ENCODE measurements around the gene C18orf63. TPM values are rescaled to one million over a fixed set of nuclear protein-coding genes. Genes with fewer than 3 reads are reported as not detected.

The C18orf63 gene
- polyA plus RNA-seq, 3 donors, result 0.20 to 0.64 (median 0.45) TPM

DNA sequence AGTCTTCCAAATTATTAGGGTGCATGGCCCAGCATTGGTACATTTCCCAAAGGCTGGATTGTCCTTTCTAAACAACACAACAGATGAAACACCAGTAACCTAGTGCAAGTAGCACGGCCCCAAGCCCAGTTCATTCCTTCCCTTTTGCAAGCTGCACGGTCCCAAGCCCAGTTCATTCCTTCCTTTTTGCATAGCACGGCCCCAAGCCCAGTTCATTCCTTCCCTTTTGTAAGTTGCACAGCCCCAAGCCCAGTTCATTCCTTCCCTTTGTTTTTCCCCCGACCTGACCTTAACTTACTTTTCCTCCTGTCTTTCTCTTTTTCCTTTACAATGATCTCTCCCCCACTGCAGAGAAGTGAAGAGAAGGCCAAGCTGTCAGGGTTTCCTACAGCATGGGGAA, 60.9 kb downstream of the C18orf63 start:
- no peak for DNase-seq

DNA sequence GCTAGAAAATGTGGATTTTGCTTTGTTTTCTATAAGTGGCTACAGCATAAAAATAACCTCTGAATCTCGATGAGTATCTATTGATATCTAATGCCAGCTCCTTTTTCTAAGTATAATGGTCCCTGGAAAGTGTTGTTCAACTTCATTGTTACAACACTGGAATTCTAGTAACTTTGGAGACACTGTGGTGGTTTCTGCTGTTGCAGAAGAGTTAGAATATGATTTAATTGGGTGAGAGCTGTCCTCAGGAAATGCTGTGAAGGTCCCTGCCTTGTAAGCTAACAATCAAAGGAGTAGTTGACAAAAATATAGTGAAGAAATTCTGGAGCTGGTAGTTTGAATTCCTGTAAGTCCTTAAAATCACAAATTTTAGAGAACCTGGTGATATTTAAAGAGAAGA, 62.1 kb downstream of the C18orf63 start:
- DNase-seq, result no peak

DNA sequence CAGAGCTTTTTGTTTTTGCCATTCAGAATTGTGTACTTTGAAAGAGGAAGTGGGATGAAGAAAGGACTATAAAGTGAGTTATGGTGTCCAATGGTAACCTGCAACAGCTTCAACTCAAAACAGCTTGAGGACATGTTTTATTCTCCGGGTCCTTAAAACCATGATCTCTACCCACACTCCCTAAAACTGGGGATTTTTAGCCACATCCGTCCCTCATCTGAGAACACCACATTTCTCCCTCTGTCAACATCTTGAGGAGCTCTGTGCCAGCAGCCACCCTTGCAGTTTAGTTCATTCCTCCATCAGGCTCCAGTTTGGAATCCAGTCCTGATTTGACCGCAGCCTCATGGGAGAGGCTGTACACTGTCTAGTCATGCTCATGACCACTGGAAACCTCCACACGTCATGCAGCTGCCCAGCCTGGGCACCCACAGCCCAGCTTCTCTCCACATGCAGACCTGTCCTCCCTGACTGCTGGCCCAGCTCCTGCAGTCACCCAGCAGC, 62.6 kb downstream of the C18orf63 start:
- no peak for DNase-seq

DNA sequence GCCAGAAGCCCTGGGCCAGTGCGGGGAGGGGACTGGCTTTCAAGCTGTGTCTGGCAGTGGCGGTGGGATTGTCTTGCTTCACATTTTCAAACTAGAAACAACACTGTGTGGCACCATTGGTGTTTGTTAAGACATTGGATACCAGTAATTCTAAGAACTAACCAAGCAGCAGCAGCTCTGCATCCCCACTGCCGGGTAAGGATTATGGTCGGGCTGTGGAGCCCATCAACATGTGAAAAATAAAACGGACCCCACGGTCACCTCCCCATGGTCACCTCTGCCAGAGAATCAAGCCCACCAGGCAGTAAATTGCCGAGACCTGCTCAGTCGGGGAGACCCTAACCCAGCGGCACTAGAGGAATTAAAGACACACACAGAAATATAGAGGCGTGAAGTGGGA, 65.3 kb downstream of the C18orf63 start:
- DNase-seq, result no peak

DNA sequence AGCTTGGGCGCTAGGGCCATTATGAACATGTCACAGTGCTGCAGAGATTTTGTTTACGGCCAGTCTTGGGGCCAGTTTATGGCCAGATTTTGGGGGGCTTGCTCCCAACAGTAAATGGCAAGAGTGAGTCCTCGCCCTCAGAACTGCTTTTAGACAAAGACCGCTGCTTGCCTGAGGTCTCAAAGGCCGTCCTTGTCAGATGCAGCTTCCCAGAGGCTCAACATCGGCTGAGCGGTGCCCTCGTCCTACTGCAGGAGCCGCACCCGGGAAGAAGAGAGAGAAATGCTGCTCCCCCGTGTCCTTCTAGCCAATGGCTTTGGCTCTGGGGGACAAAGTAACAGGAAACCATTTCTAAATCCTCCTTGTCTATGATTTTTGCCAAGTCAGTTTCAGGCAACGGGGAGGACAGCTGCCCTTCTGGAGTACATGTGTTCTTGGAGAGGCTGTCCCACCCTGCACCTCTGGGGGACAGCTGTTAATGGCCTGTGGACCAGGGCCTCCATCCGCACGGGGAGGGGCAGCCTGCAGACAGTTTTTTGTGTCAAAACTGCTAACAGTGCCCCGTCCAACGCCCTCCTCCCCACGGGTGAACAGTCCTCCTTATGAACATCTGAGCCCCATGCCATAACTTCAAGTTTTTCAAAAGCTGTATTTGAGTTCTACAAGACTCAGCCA, 66.1 kb downstream of the C18orf63 start:
- no peak for DNase-seq

DNA sequence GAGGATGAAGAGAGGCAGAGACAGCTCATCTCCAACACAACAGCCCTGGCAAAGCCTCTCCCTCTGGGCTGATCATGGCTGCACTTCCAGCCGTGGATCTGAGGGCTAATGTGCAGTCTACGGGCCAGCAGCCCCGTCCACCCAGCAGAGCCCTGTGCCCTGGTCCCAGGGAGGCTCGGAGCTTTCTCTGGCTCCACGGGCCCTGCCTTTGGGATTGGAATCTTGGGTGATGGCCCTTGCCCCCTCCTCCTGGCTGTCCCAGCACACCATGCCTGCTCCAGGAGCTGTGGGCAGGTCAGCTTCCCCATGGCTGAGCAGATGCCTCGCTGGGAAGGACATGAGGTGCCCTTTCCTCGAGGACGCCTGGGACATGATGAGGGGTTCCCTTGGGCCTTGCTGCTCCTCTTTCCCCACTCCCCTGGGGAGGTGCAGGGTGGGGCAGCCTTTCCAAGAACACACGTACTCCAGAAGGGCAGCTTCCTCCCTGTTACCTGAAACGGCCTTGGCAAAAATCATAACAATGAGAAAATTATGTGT, 66.9 kb downstream of the C18orf63 start:
- no peak for DNase-seq

DNA sequence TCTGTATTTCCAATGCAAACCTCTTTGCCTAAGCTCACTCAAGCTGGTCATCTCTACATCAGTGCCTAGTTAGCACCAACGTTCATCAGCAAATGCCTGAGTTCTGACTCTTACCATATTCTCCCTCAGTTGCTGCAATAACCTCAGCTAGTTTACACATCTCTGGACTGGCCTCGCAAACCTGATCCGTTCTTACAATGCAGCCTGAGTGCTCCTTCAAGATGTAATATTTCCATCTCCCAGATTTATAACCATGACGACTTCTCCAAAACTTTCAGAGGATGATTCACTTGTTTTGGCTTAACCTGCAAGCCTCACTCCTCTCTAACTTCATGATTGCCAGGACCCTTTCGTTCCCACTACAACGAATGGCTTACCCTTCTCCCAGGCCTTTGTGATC, 71.7 kb downstream of the C18orf63 start:
- DNase-seq, result no peak

DNA sequence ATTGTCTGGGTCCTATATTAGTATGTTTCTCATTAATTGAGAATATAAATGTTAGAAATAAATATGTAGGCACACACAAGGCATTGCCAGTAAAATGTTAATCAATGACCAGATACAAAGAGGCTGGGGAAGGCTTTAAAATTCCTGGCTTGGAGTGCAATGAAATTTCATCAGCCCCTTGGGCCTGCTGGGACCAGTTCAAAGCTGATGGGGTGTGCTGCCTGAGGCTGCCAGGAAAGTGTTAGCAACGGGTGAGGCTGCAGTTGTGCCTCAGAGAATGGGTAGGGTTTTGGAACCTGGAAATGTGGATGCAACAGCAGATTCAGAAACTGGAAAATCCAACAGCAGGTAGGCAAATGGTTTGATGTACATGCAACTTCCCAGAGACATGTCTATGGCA, 72.6 kb downstream of the C18orf63 start:
- DNase-seq, result no peak

DNA sequence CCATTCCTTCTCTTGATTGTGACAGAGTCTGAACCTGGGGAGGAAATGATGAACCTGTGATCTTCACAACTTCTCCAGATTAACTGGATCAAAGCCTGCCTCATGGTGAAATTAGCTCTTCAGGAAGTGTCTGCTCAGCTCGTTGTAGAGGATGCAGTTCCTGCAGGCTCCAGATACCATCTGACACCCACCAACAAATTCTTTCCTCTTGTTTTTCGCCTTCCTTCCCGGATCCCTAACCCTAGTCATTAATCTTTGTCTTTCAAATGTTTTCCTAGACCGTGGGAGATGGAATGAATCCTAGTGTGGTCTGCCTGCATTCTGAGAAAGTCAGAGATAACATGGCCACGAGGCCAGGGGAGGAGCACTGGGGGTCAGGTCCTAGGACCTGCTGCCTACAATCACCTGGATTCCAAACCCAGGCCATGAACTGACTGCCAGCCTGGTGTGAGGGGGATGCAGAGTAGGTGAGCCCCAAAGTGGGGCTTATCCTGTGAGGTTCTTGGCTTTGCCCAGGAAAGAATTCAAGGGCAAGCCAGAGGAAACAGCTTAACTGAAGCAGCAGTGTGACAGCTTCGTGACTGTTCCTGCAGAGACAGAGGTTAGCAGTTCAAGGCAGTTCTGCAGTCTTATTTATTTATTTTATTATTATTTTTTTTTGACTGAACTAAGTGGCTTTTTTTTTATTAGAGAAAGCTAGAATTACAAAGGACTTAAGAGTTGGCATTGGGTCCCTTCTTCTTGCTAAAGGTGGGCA, 73.7 kb downstream of the C18orf63 start:
- DNase-seq, result peak; percentile 80

DNA sequence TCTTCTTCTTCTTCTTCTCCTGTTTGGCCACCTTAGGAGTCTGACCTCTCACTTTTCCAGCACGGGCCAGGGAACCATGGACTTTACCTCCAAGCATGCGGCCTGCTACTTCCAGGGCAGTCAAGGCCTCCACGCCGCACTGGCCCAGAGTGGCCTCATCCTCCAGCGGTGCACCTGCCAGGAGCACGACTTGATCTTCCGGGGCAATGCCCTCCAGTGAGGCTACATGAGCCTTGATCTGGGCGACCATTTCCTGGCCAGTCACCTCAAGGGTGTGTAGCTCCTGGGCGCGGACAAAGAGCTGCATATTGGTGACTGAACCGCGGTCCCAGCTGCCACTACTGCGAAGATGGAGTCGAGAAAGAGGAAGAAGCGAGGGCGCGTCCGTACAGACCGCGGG, 74.4 kb downstream of the C18orf63 start:
- DNase-seq, result no peak

DNA sequence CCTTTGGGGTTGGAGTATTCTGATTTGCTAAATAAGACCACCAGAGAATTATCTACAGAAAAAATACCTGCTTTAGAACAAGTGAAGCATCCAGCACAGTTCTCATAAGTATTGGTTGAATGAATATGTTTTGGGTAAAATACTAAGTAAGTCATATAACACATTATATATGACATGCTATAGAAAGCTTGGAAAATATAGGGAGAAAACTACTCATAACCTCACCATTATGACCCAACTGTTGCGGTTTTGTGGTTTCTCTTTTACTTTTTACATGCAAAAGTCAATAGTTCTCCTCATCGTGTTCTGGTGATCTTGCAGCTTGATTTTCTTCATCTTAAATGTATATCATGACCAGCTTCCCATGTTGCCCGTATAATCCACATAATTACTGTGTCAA, 75.3 kb downstream of the C18orf63 start:
- no peak for DNase-seq

DNA sequence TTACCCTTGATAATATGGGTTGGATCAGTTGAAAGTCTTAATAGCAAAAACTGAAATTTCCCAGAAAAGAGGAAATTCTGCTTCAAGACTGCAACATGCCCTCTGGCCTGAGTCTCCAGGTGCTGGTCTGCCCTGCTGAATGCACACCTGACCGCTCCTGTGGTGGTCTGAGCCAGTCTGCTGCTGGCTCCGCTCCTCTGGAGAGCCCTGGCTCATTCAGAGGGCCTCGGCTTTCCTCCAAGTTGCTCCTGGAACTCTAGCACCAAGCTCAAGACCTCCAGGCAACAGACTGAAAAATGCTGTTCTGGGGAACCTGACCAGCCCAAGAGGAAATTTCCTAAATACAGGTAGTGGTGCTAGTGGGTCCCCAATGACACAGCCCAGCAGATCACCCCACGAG, 76.7 kb downstream of the C18orf63 start:
- no peak for DNase-seq

DNA sequence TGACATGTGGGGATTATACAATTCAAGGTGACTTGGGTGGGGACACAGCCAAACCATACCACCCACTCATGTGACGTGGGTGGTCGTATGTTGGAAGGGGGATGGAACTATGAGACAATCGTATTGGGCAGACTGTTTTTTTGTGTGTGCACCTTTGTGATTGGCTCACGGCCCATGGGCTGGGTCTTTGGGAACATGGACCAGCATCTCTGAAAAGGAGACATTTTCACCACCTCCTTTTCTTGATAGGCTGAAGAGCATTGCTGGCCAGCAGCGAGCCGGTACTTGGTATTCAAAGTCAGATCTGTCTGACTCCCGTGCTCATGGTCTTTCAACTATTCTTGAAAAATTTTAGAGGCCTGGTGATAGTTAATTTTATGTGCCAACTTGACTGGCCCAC, 79.4 kb downstream of the C18orf63 start:
- no peak for DNase-seq

DNA sequence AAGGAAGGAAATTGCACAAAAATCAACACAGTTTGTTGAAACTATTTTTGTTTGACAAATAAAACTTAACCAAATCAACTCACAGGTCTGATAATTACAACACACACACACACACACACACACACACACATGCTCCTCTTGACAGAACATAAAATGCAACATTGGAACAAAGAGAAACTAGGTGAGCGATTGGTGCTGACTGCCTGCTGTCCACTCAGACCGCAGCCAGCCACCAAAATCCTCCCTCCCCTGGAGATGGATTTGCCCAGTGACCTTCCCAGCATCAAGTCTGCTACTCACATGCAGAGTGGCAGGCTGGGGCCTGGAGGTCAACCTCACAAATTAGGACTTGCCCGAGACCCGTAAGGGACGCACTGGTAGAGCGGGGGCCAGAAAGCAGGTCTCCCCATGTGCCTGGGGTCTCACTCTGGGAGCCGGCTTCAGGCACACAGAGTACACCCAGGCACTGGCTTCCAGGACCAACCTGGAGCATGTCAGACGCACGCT, 80.1 kb downstream of the C18orf63 start:
- no peak for DNase-seq

DNA sequence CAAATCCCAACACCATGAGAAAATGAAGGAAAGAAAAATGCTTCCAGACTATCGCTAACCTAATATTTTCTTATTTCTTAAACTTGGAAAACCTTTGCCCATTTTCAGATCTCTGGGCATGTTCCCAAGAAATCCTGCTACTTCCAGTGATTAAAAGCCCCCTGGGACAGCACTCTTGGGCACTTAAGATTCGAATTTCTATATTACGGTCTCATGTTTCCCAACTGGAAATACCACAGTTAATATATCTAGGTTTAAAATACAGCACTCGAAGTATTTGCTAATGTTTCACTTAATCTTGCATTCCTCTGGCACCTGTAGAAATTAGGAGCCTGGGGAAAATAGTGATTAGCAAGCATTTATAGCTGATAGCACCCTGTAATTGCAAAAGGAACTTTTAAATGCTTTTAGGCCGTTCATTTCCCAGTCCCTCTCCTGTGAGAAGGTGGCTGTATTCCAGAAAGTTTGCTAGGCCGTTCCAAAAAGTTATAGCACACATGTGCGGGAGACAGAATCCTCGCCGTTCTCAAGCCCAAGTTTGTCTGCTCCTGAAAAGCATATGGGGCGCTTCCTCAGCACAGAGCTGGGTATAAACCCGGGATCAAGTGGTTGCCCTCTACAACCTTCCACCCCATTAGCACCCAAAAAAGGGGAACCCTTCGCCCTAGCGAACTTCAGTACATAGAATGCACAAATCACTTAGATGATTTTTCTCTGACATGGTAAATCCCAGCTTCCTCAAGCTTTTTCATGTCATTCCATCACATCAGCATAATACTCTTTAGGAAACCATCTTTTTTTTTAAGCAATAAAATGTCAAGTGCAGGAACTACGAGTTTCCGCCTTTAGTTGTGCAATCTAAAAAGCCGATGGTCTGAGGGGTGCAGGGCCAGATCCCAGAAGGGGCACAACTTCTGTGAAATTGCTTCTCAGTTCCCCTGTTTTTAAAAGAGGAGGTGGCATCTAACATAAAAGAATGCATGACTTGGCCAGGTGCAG, 80.8 kb downstream of the C18orf63 start:
- no peak for DNase-seq

DNA sequence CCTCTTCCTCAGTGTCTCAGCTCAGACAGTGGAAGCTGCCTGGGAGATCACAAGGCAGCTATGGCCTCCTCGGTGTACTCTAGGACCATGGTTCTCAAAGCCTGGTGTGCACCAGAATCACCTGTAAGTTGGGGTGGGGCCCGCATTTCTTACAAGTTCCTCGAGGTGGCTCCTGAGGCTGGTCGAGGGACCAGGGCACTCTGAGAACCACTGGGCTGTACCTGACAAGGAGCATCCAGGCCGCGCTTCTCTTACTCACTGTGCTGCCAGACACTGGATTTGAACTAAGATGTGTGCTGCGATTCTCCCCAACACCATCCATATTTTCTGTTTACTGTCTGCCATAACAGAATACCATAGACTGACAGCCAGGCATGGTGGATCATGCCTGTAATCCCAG, 81.9 kb downstream of the C18orf63 start:
- no peak for DNase-seq

DNA sequence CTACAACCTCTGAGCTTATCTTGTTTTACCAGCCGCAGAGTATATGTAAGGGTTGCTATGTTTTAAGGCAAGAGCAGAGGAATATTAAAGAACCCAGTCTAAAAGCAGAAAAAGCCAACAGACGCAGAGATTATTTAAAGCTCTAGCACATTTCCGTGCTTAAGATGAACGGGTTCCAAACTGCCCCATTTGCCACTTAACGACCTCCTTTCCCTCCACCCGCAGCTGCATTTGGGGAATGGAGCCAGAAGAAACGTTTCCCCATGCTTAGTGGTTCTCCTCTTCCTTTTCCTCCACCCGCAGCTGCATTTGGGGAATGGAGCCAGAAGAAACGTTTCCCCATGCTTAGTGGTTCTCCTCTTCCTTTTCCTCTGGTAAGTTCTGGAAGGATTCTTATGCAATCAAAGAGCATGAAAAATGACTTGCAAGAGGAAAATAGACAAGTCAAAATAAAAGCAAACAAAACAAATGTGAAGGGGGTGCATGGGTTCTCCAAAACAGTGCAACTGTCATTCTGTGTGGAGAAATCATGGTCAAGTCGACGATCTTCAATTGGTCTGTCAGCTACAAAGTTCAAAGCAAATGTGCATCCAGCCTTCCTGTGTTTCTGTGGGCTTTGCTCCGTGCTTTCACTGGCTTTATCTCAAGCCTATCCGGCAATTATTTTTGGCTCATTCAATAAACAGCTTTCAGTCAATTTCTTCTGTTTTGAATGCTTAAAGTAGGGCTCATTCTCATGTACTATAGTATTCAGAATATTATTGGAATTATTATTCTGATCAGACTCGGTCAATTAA, 83.7 kb downstream of the C18orf63 start:
- no peak for DNase-seq

DNA sequence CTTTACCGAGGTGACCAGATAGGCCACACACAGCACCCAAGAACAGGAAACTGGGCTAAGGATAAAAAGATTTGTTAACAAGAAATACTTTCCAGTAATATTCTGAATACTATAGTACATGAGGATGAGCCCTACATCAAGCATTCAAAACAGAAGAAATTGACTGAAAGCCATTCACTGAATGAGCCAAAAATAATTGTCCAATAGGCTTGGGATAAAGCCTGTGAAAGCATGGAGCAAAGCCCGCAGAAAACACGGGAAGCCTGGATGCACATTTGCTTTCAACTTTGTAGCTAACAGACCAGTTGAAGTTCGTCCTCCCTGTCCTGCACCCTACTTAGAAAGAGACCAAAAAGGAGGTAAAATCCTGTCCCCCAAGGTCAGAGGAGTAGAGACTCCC, 85.2 kb downstream of the C18orf63 start:
- no peak for DNase-seq

DNA sequence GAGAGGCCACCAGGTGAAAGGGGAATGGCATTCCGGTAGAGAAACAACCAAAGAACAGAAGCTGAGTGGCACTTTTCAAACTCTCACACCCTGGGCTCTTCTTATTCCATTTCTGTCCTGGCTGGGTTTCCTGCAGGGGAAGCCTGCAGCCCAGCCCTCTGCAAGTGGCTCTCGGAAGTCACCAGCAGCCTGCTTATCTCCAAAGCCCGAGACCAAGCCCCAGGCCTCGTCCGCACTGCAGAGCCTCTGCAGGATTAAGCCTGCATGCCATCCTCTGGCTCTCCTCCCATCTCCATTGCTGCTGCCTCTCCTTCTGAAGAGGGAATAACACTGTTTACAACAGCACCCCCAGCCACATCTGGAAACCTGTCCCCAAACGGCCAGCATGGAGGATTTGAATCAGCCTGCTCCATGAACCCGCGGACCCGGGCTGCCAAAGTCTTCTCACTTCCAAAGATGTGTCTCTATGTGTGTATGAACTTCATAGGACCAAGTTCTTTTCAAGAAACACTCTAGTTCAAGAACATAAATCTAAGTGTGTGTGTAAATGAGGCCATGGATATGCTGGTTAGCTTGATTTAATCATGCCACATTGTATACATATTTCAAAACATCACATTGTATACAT, 87.3 kb downstream of the C18orf63 start:
- DNase-seq, result no peak

DNA sequence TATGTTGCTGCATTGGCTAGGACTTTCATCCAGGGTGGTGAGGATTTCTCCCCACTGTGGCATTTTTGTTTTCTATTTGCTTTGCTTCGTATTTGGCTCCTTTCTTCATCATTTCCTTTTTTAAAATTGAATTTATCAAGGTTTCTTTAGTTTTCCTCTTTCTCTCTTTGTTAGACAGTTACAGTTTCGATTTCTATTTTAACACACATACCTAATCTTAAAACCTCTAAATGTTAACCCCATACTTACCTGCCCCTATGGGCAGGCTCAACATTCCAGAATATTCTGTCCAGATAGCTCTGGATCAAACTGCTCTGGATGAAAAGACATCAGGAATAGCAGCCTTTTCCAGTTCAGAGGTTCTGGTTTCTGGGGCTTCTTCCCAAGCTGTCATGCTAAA, 92.2 kb downstream of the C18orf63 start:
- no peak for DNase-seq
